Esophagus squamous epithelium (tissue), 5 donors: ENCODE measurements around the gene VSX1. TPM values are rescaled to one million over a fixed set of nuclear protein-coding genes. Genes with fewer than 3 reads are reported as not detected.

Experiments used
- DNase-seq: peaks from one replicate; lab custom pipeline; 2025; lab: John Stamatoyannopoulos, UW
- H3K27ac ChIP-seq, 4 donors: fragments of 200-600 bp; sonication (generic); one replicate each; pipeline ENCODE4 v1.5.1; 2016 to 2019; ENCODE audit warnings: mild to moderate bottlenecking in 1 of 4
- H3K27me3 ChIP-seq, 4 donors: fragments of 200-600 bp; sonication (generic); 1 replicate in 3 of 4; 2 replicates in 1 of 4; pipeline versions ENCODE4 v1.5.1 to v1.6.0; 2017 to 2021; ENCODE audit warnings: antibody characterized with exemption in 1 of 4
- H3K36me3 ChIP-seq, 3 donors: fragments of 200-600 bp; sonication (generic); one replicate each; pipeline ENCODE4 v1.5.1; 2016 to 2019
- H3K4me1 ChIP-seq, 3 donors: fragments of 200-600 bp; sonication (generic); one replicate each; pipeline ENCODE4 v1.5.1; 2017 to 2019
- H3K4me3 ChIP-seq, 4 donors: fragments of 200-600 bp; sonication (generic); 1 replicate in 3 of 4; 2 replicates in 1 of 4; pipeline ENCODE4 v1.5.1; 2016 to 2019; ENCODE audit warnings: mild to moderate bottlenecking in 2 of 4, moderate library complexity in 1 of 4
- H3K9me3 ChIP-seq, 3 donors: fragments of 200-600 bp; sonication (generic); one replicate each; pipeline ENCODE4 v1.5.1; 2016 to 2019
- POLR2A ChIP-seq, 4 donors: fragments of 450-650 bp; IDR thresholded peaks; one replicate each; pipeline ENCODE4 v1.6.1; 2017; ENCODE audit warnings: antibody characterized with exemption in 4 of 4, mild to moderate bottlenecking in 4 of 4, moderate library complexity in 3 of 4
- WGBS, 2 donors: methylation state at CpG; one replicate each; pipeline ENCODE4 v1.1.5; 2018; 5-methylcytosine and 5-hydroxymethylcytosine counted together
- intact Hi-C: fragments of 100-400 bp; cut with DNase I; formaldehyde crosslinking; loops from one replicate; pipeline ENCODE4 v1.15.0; 2022
- total RNA-seq, 4 donors: library from RNA; depleted of rRNA; stranded (reverse); fragments of >200 nt; gene quantifications; one replicate each; pipeline ENCODE4 v1.1.0, GENCODE V29; 2016
- TF ChIP-seq, protein P1 (sequence below), 6 experiments: fragments of 450-650 bp in 4 of 6; fragments of 200-600 bp in 2 of 6; sonication (generic) in 2 of 6; IDR thresholded peaks; one replicate each; pipeline ENCODE4 v1.5.1; 2016 to 2019; ENCODE audit warnings: antibody characterized with exemption in 6 of 6, mild to moderate bottlenecking in 4 of 6, moderate library complexity in 4 of 6
- donor health status: DM: yes; HTN: yes; CAD: no.

VSX1 gene
- total RNA-seq, 4 donors from 2014 or later: not detected

DNA sequence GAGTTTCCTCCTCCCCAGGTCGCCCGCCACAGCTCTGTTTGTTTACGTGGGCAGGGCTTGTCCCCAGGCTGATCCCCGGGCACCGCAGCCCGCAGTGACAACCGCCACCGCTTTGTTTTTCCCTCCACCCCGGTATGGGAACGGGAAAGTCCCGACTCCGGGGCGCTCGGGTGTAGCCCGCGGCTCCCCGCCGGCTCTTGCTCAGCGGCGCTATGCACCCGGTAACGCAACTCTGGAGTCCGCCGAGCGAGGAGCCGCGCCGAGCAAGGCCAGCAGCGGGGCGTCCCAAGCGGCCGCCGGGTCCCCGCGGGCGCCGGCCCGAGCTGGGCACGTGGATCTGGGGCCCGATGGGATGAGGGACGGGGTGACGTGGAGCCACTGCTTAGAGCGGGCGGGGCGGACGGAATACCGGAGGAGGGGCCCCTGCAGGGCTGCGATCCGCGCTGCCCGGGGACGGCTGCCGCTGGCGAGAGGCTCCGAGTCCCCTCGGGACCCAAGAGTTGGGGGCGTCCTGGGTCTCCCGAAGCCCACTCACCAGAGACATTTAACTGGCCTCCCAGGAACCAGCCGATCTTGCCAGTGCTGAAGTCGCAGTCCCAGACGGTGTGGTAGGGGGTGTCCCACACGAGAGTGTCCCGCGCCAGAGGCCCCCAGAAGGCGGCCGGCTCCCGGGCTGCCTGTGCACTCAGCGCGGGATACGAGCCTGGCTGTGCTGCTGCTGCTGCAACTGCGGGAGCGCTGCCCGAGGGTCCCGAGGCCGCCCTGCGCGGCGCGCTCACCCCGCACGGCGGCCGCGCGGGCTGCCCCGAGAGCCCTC, 24.5 kb downstream of the VSX1 start:
- Histone ChIP-seq H3K4me1 (peaks cover 31 to 73% (median 41%) of the 10 kb centered on the region in 3 donors), H3K27me3 (no peaks in the 10 kb centered on the region)

DNA sequence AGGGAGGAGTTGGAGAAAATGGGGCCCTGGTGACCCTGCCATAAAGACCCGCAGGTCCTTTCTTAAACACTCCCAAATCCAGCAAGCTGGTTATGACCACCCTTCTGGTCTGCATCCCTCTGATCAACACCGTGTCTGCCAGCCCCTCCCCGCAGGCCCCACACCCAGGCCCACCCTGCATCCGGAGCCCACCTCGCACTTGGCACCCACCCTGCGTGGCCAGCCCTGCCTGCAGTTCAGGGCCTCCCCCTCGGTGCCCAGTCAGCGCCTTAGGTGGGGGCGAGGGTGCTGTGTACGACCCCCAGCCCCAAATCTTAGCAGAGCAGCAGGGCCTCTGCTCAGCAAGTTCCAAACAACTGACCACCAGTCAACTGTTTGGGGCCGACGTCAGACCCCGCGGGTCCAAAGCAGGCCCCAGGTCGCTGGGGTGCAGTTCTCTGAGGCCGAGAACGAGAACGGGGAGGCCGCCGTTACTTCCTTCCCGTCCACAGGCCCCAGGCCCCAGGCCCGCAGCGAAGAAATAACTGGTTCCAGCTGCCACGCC, 25.2 kb downstream of the VSX1 start:
- no peak for TF ChIP-seq POLR2A (IDR thresholded peaks at IDR 0.05)
- TF ChIP-seq, protein P1, sequence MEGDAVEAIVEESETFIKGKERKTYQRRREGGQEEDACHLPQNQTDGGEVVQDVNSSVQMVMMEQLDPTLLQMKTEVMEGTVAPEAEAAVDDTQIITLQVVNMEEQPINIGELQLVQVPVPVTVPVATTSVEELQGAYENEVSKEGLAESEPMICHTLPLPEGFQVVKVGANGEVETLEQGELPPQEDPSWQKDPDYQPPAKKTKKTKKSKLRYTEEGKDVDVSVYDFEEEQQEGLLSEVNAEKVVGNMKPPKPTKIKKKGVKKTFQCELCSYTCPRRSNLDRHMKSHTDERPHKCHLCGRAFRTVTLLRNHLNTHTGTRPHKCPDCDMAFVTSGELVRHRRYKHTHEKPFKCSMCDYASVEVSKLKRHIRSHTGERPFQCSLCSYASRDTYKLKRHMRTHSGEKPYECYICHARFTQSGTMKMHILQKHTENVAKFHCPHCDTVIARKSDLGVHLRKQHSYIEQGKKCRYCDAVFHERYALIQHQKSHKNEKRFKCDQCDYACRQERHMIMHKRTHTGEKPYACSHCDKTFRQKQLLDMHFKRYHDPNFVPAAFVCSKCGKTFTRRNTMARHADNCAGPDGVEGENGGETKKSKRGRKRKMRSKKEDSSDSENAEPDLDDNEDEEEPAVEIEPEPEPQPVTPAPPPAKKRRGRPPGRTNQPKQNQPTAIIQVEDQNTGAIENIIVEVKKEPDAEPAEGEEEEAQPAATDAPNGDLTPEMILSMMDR (IDR thresholded peaks at IDR 0.05): no peak
- Histone ChIP-seq H3K27ac (peak overlapping the region; percentile 86 to 96 (median 93)), H3K9me3 (no peaks in the 10 kb centered on the region), H3K4me3 (peak overlapping the region; percentile 46 to 95 (median 88)), H3K27me3 (no peaks in the 10 kb centered on the region), H3K36me3 (no peaks in the 10 kb centered on the region), H3K4me1 (peaks cover 36 to 80% (median 48%) of the 10 kb centered on the region in 3 donors)
- intact Hi-C loops: no loop called here
- no peak for DNase-seq
- WGBS, 2 donors: 12% methylated on average over 9 of the region's 24 CpGs; no CpG with 5 or more reads in 1 of the 2 donors

More for the DNA sequence above, 24.5 kb downstream of the VSX1 start:
- no peak for DNase-seq
- no CpG with 5 or more reads among the region's 86 CpGs for WGBS, 2 donors
- H3K4me3 ChIP-seq: peak overlapping the region; percentile 46 to 95 (median 88)
- peak overlapping the region; percentile 86 to 96 (median 93) for H3K27ac ChIP-seq
- no peaks in the 10 kb centered on the region for H3K36me3 ChIP-seq
- no peaks in the 10 kb centered on the region for H3K9me3 ChIP-seq
- intact Hi-C loops: no loop called here
- TF ChIP-seq, protein P1 (IDR thresholded peaks at IDR 0.05): peak in 1 of 6 experiments; percentile 6
- TF ChIP-seq POLR2A (IDR thresholded peaks at IDR 0.05): peak in 2 of 4 donors; percentile 59 to 62

DNA sequence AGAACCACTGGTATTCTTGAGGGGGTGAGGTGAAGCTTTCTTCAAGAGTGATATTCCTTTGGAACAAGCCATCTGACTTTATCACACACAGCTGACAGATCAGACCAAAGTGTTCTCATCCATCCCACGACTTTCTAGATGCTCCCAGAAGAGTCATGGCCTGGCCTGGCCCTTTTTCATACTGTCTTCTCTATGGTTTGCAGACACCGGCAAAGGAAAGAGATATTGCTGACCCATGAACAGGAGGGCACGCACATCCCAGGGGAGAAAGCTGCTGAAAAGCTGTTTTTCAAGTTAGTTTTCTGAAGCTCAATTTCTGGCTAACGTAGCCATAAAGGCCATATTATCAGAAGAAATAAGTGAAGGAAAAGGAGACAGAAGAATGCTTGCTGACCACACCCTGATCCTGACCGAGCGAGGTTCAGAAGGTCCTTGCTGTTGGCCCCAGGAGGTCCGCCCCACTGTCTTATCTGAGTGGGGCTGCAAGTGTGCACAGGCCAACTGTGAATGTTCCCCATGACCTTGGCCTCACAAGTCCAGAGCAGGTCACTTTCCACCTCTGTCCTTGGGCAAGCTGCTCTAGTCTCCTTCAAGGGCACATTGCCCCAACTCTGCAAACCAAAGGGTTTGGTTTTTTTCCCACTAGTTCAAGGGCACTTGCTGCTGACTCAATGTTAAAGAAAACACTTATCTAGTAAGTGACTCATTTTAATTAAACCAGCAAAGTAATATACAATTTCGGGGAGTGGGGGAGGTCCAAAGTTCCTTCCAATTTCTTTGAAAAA, 26.0 kb downstream of the VSX1 start:
- WGBS, 2 donors: 76 to 81% methylated on average over 8 of the region's 8 CpGs
- DNase-seq: no peak
- no peak for TF ChIP-seq POLR2A (IDR thresholded peaks at IDR 0.05)
- TF ChIP-seq, protein P1 (IDR thresholded peaks at IDR 0.05): no peak
- no peaks in the 10 kb centered on the region for H3K9me3 ChIP-seq
- H3K27ac ChIP-seq: peak overlapping the region in 3 of 4 donors; percentile 90 to 96 (median 96)
- H3K36me3 ChIP-seq: no peaks in the 10 kb centered on the region
- H3K4me3 ChIP-seq: peak overlapping the region in 3 of 4 donors; percentile 86 to 95 (median 90)
- intact Hi-C loops: no loop called here
- peaks cover 36 to 88% (median 56%) of the 10 kb centered on the region in 3 donors for H3K4me1 ChIP-seq
- H3K27me3 ChIP-seq: no peaks in the 10 kb centered on the region

DNA sequence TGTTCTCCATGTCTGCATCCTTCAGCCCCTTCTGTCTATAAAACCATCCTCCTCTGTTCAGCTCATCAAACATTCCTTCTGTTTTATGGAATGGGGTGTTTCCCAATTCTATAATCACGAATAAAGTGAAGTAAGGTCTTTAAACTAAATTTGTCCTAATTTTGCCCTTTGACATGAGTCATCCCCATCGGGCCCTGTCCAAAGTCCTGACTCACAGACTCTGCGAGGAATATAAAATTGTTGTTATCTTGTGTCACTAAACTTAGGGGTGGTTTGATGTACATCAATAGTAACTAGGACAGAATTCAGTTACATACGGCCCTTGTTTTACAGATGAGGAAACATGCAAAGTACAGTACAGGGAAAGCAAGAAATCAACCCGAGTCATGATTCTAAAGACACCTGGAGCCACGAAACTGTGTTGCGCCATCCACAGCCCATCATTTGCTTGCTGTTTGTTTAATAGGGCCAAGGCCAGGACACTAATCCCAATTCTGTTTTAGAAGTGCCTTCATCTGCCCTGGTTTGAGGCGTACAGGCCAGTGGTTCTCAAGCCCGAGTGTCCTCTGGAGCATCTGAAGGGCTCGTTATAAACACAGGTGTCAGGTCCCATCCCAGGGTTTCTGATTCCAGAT, 26.8 kb downstream of the VSX1 start:
- TF ChIP-seq POLR2A (IDR thresholded peaks at IDR 0.05): no peak
- TF ChIP-seq, protein P1 (IDR thresholded peaks at IDR 0.05): no peak
- Histone ChIP-seq H3K27me3 (no peaks in the 10 kb centered on the region), H3K4me3 (no peak overlapping the region), H3K4me1 (peaks cover 40 to 96% (median 63%) of the 10 kb centered on the region in 3 donors), H3K9me3 (no peaks in the 10 kb centered on the region), H3K36me3 (no peaks in the 10 kb centered on the region), H3K27ac (peak overlapping the region in 3 of 4 donors; percentile 90 to 96 (median 96))
- no peak for DNase-seq
- WGBS, 2 donors: 56 to 77% methylated on average over 10 of the region's 10 CpGs
- intact Hi-C loops: no loop called here
